Upper lobe of left lung (tissue), 4 donors: ENCODE results near the gene NOS1AP.
"Not testable (repeated sequence)": the region's sequence is repeated elsewhere in the genome, so short reads cannot be mapped to it uniquely, and the experiment has no call there.

ENCODE experiments used
- POLR2AphosphoS5 ChIP-seq, 2 donors: sonication (generic); formaldehyde crosslinking; IDR thresholded peaks; one replicate each; pipeline ENCODE4 v1.5.1; 2017; ENCODE audit warnings: antibody characterized with exemption in 2 of 2
- TF ChIP-seq, protein P1 (sequence below), 6 experiments: fragments of 450-650 bp in 4 of 6; fragments of 200-600 bp in 2 of 6; sonication (generic) in 2 of 6; IDR thresholded peaks; one replicate each; pipeline ENCODE4 v1.5.1; 2016 to 2019; ENCODE audit warnings: antibody characterized with exemption in 6 of 6

DNA sequence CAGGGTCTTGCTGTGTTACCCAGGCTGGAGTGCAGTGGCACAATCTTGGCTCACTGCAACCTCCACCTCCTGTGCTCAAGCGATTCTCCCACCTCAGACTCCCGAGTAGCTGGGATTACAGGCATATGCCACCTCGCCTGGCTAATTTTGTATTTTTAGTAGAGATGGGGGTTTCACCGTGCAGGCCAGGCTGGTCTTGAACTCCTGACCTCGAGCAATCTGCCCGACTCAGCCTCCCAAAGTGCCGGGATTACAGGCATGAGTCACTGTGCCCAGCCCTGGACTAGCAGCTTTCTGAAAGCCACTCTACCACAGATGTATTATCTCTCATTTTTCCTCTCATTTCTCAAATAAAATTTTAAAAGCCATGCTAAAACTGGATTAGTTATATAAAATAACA, 349.1 kb downstream of the NOS1AP start:
- not testable (repeated sequence) for TF ChIP-seq POLR2AphosphoS5 (IDR thresholded peaks at IDR 0.05)
- TF ChIP-seq, protein P1, sequence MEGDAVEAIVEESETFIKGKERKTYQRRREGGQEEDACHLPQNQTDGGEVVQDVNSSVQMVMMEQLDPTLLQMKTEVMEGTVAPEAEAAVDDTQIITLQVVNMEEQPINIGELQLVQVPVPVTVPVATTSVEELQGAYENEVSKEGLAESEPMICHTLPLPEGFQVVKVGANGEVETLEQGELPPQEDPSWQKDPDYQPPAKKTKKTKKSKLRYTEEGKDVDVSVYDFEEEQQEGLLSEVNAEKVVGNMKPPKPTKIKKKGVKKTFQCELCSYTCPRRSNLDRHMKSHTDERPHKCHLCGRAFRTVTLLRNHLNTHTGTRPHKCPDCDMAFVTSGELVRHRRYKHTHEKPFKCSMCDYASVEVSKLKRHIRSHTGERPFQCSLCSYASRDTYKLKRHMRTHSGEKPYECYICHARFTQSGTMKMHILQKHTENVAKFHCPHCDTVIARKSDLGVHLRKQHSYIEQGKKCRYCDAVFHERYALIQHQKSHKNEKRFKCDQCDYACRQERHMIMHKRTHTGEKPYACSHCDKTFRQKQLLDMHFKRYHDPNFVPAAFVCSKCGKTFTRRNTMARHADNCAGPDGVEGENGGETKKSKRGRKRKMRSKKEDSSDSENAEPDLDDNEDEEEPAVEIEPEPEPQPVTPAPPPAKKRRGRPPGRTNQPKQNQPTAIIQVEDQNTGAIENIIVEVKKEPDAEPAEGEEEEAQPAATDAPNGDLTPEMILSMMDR (IDR thresholded peaks at IDR 0.05), result not testable (repeated sequence)
